GM12892 (cell line): Measurements from ENCODE around the gene PAK2.

Experiments used
- POLR2A ChIP-seq: IDR thresholded peaks from 2 replicates; pipeline ENCODE4 v1.6.1; 2011; ENCODE audit warnings: low read depth, low read length, control low read depth
- TAF1 ChIP-seq: IDR thresholded peaks from 2 replicates; pipeline ENCODE4 v1.6.1; 2011; ENCODE audit warnings: low read depth, mild to moderate bottlenecking, control low read depth, low read length, borderline replicate concordance

- TF ChIP-seq TAF1 (no peak), POLR2A (no peak)
Measured at GRCh38 chr3:196782511-196782910, 42.9 kb downstream of the PAK2 start.
